Ammon's horn (tissue), 1 donor: ENCODE measurements around the gene CNGA1.

Experiments
- DNase-seq: peaks from one replicate; pipeline ENCODE4 v3.0.0-alpha.2; 2016; ENCODE audit warnings: low spot score

Gene CNGA1

GRCh38 chr4:47899639-47900038 lies 116.8 kb downstream of the CNGA1 start:
- no peak for DNase-seq

DNA sequence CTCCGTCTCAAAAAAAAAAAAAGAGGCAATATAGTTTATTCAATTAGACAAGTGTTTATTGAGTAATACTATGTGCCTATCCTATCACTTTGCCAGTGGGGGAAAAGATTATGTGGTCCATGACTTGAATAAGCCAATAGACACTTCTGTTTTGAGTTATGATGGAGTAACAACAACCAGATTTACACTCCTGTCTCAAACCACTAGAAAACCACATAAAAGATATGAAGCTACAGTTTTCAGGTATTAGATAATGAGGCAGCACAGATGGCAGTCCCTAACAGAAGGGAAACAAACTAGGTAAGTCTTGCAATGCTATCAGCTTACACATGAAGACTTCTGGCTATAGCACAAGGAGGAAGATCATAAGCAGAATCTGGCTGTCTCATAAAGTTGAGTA lies 124.6 kb downstream of the CNGA1 start:
- DNase-seq = no peak
